Bronchial epithelial cell (primary cell): Measurements from ENCODE around the gene C17orf67. TPM values are rescaled to one million over a fixed set of nuclear protein-coding genes. Genes with fewer than 3 reads are reported as not detected.

Experiments used
- DNase-seq: peaks from one replicate; pipeline ENCODE4 v3.0.0-alpha.2; 2010; ENCODE audit warnings: low read depth
- FAIRE-seq: peaks from 2 replicates; lab custom pipeline; 2011; peaks lifted over from hg19 to GRCh38; lab: Jason Lieb, UNC
- H3K27me3 ChIP-seq: 2 replicates; pipeline ENCODE4 v1.5.1; 2011; ENCODE audit warnings: low read length; ENCODE audit not compliant: control insufficient read depth, insufficient read depth
- H3K36me3 ChIP-seq: 2 replicates; pipeline ENCODE4 v1.5.1; 2011; ENCODE audit warnings: low read length; ENCODE audit not compliant: control insufficient read depth, insufficient read depth
- H3K4me3 ChIP-seq: 2 replicates; pipeline ENCODE4 v1.5.1; 2011; ENCODE audit warnings: mild to moderate bottlenecking, low read depth, low read length, control low read depth
- total RNA-seq: library from RNA; depleted of rRNA; stranded (reverse); fragments of >200 nt; gene quantifications from 2 replicates; pipeline ENCODE4 v1.2.1, GENCODE V29; 2014
- TF ChIP-seq, protein P1 (sequence below): IDR thresholded peaks from 2 replicates; pipeline ENCODE4 v1.5.1; 2011; ENCODE audit warnings: mild to moderate bottlenecking, moderate library complexity, low read length, control low read depth, inconsistent platforms; ENCODE audit not compliant: insufficient read depth, severe bottlenecking

The C17orf67 gene
- total RNA-seq, 1 donor from 2014 or later = 0.26 TPM

DNA sequence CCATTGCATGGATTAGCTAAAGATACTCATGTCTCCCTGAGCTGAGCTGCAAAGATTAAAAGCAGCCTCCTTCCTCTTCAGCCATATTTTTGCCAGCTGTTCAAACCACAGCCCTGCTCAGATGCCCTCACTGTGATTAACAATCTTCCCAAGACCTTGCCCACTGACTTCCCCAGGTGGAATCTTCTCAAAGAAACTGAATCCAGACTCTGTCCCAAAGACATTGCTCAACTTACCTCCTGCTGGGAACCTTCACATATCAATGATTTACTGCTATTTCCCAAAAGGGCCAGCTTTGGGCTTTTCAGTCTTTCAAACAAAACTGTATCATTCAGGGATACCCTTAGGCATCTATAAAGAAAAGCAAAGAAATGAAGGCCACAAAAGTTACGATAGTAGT, 9.2 kb downstream of the C17orf67 start:
- H3K4me3 ChIP-seq = no peak overlapping the region
- no peaks in the 10 kb centered on the region for H3K27me3 ChIP-seq
- no peaks in the 10 kb centered on the region for H3K36me3 ChIP-seq
- FAIRE-seq (no peak), DNase-seq (no peak)
- TF ChIP-seq, protein P1, sequence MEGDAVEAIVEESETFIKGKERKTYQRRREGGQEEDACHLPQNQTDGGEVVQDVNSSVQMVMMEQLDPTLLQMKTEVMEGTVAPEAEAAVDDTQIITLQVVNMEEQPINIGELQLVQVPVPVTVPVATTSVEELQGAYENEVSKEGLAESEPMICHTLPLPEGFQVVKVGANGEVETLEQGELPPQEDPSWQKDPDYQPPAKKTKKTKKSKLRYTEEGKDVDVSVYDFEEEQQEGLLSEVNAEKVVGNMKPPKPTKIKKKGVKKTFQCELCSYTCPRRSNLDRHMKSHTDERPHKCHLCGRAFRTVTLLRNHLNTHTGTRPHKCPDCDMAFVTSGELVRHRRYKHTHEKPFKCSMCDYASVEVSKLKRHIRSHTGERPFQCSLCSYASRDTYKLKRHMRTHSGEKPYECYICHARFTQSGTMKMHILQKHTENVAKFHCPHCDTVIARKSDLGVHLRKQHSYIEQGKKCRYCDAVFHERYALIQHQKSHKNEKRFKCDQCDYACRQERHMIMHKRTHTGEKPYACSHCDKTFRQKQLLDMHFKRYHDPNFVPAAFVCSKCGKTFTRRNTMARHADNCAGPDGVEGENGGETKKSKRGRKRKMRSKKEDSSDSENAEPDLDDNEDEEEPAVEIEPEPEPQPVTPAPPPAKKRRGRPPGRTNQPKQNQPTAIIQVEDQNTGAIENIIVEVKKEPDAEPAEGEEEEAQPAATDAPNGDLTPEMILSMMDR = no peak

DNA sequence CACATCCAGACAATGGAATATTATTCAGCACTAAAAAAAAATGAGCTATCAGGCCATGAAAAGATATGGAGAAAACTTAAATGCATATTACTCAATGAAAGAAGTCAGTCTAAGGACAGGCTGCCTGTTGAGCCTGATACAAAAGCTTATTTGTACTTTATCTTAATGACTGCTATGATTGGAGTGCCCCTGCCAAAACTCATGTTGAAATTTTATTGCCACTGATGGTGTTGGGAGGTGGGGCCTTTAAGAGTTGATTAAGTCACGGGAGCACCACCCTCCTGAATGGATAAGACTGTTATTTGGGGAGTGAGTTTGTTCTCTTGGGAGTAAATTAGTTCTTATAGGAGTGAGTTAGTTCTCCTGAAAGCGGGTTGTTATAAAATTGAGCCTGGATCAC, 9.9 kb downstream of the C17orf67 start:
- DNase-seq (no peak), FAIRE-seq (no peak)
- Histone ChIP-seq H3K27me3 (no peaks in the 10 kb centered on the region), H3K36me3 (no peaks in the 10 kb centered on the region), H3K4me3 (no peak overlapping the region)
- TF ChIP-seq, protein P1 = no peak

DNA sequence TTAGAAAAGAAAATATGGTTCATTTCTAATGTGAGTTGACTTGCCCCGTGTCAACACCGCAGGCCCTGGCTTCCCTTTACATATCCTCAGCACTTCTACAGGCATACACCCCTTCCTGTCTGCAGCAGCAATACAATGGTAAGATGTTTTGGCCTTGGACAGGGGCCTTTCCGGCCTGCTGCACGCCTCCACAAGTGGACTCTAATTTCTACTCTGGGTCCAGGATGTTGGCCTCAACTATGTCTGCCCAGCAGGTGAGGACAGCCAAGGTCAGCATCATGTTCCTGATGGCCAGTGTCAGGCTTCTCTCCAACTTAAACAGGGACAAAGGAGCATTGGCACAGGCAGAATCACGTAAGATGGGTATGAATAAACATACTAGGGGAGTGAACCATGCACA, 11.0 kb downstream of the C17orf67 start:
- Histone ChIP-seq H3K27me3 (no peaks in the 10 kb centered on the region), H3K36me3 (no peaks in the 10 kb centered on the region), H3K4me3 (no peak overlapping the region)
- FAIRE-seq (no peak), DNase-seq (no peak)
- TF ChIP-seq, protein P1 = no peak

DNA sequence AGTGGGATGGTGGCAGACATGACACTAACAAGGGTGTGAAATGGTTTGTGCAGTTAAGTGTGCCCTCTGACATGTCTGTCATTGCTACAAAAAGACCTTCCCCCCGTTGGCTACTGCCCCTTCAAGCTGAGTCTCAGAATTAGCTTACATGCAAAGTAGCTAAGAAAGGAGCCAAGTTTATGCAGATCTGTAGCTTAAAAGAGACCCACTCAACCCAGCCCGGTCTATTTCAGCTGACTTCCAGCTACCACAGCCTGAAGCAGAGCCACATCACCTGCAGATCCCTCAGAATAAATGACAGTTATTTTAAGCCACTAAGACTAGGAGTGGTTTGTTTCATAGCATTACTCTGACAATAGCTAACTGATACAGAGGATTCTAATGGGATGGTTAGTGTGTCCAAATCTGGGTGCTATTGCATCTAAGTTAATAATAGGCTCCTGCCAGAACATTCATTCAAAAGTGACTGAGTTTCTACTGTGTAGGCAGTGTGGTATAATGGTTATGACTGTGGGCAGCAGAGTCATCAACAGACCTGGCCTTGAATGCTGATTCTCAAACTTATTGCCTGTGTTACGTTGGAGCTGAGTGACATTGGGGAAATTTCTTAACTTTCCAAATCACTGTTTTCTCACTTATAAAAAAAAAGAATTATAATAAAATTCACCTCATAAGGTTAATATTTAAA, 11.7 kb downstream of the C17orf67 start:
- no peak for DNase-seq
- no peaks in the 10 kb centered on the region for H3K36me3 ChIP-seq
- FAIRE-seq = no peak

DNA sequence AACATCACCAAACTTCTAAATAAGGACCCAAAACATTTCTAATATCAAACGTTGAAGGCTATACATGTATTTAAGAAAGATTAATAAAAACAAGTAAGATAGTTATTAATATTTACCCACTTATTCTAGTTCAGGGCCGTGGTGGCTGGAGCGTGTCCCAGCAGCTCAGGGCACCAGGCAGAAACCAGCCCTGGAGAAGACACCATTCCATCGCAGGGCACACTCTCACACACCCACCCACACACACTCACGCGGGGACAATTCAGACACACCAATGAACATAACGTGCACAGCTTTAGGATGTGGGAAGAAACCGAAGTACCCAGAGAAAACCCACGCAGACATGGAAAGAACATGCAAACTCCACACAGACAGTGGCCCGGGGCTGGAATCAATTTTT, 13.5 kb downstream of the C17orf67 start:
- Histone ChIP-seq H3K36me3 (no peaks in the 10 kb centered on the region), H3K4me3 (no peak overlapping the region), H3K27me3 (no peaks in the 10 kb centered on the region)
- FAIRE-seq (no peak), DNase-seq (no peak)
- TF ChIP-seq, protein P1 = no peak

More for the DNA sequence above, 11.7 kb downstream of the C17orf67 start:
- no peak overlapping the region for H3K4me3 ChIP-seq
- H3K27me3 ChIP-seq = no peaks in the 10 kb centered on the region
- TF ChIP-seq, protein P1 = no peak
